HUES48 (cell line): Measurements from ENCODE around the gene C19orf85.

Experiments
- H3K27ac ChIP-seq: one replicate; pipeline ENCODE4 v1.7.0; 2013; ENCODE audit warnings: low read depth, low read length, inconsistent platforms
- H3K27me3 ChIP-seq: 2 replicates; pipeline ENCODE4 v1.6.1; 2013; ENCODE audit warnings: mild to moderate bottlenecking, low read length; ENCODE audit not compliant: control insufficient read depth, insufficient read depth
- H3K36me3 ChIP-seq: 2 replicates; pipeline ENCODE4 v1.6.1; 2013; ENCODE audit warnings: low read length; ENCODE audit not compliant: control insufficient read depth, insufficient read depth
- H3K4me1 ChIP-seq: 2 replicates; pipeline ENCODE4 v1.6.1; 2013; ENCODE audit warnings: mild to moderate bottlenecking, low read length; ENCODE audit not compliant: control insufficient read depth, insufficient read depth
- H3K4me3 ChIP-seq: 2 replicates; pipeline ENCODE4 v1.5.1; 2013; ENCODE audit warnings: mild to moderate bottlenecking, low read depth, low read length
- H3K9ac ChIP-seq: 2 replicates; pipeline ENCODE4 v1.6.1; 2013; ENCODE audit warnings: mild to moderate bottlenecking, low read depth, low read length, moderate library complexity
- H3K9me3 ChIP-seq: 2 replicates; pipeline ENCODE4 v1.6.1; 2013; ENCODE audit warnings: low read length; ENCODE audit not compliant: control insufficient read depth, insufficient read depth

The C19orf85 gene

DNA sequence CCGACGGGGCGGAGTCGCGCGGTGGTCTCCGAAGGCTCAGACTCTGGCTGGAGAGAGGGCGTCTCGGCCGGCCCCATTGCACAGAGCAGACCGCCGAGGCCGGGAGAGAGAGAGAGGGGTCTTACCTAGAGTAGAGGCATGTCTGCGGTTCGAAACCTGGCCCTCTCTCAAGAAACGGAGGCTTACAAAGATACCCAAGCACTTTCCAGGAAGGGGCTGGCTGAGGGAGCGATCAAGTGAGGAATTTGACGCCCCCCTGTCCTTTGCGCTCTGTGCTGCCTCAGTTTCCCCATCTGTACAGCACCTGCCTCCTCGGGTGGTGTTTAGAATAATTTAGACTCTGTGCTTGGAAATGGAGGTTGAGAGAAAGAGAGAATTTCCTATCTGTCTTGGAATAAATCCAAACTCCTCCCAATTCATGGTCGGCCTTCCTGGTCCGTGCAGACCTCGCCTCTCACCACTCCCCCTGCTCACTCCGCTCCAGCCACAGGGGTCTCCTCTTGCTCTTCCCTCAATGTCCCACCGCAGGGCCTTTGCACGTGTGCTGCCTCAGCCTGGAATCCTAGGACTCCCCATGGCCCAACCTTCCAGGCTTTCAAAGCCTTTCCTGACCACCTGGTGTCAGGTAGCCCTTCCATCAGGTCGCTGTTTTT is 2.5 kb downstream of the C19orf85 start:
- H3K9me3 ChIP-seq = no peaks in the 10 kb centered on the region
- H3K9ac ChIP-seq = no peak overlapping the region
- H3K36me3 ChIP-seq = no peaks in the 10 kb centered on the region
- peaks cover 27% of the 10 kb centered on the region for H3K4me1 ChIP-seq
- peak overlapping the region; percentile 41; the same call in 1 of the 2 replicates for H3K4me3 ChIP-seq
- H3K27me3 ChIP-seq = no peaks in the 10 kb centered on the region
- peak overlapping the region; percentile 5 for H3K27ac ChIP-seq

DNA sequence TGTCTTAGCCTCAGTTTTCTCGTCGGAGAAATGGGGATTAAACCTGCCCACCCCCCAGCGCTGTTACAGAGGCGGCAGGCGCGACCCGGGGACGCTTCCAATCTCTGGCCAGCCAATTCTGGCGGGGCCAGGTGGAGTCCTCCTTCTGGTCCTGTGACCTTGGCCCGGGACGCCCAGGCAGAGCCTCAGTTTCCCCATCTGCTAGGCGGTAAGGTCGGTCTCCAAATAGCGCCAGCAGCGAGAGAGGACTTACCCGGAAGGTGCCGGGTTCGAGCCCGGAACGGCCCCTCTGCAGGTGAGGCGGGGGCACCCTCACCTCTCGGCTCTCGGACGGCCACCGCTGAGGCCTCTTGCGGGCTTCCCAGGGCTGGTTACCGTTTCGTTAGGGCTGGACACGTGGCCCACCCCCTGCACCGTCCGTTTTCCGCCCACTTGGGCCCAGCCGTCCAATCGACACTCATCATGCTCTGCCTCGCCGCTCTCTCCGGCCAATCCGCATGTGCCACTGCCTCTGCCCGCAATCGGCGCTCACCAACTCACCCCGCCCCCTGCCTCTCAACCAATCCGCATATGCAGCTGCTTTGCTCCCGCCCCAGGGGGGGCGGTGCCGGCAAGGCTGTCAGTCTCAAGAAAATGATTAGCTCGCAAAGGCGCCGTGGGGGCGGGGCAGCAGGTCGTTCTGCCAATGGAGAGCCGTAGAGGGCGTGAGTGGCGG is 3.1 kb downstream of the C19orf85 start, which contains the start of gene ISOC2:
Gene ISOC2, minus strand, starts transcription at position 384 of the 715 bp plus-strand sequence. CDS start 5,156 bp downstream, outside the sequence.
- peak within 1 kb of the TSS; percentile 97 for H3K27ac ChIP-seq
- 0 out of 2 replicates have a peak, but pooled peaks cover 4% of the 10 kb centered on the region for H3K36me3 ChIP-seq
- no peaks in the 10 kb centered on the region for H3K9me3 ChIP-seq
- peak within 1 kb of the TSS; percentile 79 for H3K4me3 ChIP-seq
- H3K27me3 ChIP-seq = no peaks in the 10 kb centered on the region
- H3K4me1 ChIP-seq = peaks cover 27% of the 10 kb centered on the region
- peak within 1 kb of the TSS; percentile 87 for H3K9ac ChIP-seq

DNA sequence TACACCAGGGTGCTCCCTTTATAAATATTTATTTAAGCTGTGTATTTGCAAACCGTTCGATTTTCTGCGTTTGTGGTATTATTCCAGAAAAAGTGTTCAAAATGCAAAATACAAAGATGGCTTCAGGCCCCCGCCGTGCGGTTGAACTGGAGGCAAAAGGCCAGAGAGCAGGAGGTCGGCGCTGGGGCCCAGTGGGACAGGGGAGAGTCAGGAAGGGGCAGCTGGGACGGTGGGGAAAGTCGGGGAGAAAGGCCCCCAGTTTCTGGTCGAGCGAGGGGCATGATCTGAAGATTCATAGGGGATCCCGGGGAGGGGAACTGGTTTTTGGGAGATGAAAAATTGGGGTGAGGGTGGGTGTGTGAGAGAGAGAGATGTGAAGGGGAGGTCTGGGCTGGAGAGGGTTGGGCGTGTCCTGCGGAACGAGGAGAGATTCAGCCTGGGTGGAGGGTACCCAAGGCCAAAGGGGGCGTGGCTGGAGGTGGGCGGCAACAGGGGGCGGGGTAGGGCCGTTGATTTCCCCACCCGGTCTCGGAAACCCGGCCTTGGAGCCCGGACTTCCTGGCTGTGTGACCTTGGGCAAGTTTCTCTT is 3.8 kb downstream of the C19orf85 start:
- peak overlapping the region; percentile 79 for H3K4me3 ChIP-seq
- no peaks in the 10 kb centered on the region for H3K27me3 ChIP-seq
- no peaks in the 10 kb centered on the region for H3K9me3 ChIP-seq
- H3K4me1 ChIP-seq = peaks cover 27% of the 10 kb centered on the region
- H3K9ac ChIP-seq = peak overlapping the region; percentile 87
- H3K27ac ChIP-seq = peak overlapping the region; percentile 97
- H3K36me3 ChIP-seq = 0 out of 2 replicates have a peak, but pooled peaks cover 7% of the 10 kb centered on the region

DNA sequence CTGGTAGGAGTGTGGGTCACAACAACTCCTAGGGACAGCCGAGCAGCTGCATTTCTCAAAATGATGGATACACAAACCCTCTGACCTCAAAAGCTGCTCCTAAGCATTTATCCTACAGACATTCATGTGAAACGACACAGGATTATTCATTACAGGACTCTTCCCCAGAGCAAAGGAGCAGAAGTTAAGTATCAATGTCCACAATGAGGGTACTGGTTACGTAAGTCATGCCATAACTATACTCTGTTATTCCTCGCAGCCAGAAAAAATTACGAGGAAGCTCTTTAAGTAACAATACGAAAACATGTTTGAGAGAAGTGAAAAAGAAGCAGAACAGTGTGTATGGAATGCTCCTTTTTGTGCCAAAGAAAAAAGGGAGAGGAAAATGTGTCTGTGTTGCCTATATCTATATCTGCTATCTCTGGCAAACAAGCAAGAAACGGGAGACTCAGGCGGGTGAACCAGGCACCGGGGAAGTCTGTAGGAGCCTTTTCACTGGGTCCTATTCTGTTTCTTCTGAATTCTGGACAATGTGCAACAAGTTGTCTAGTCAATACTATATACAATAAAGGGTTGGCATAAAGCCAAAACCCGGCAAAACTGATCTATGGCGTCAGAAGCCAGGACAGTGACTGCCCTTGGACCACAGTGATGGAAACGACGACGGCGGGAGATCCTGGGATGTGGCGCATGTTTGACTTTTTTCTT is 4.4 kb downstream of the C19orf85 start:
- Histone ChIP-seq H3K4me1 (peaks cover 24% of the 10 kb centered on the region), H3K9ac (no peak overlapping the region), H3K27ac (no peak overlapping the region), H3K4me3 (peak overlapping the region; percentile 79), H3K36me3 (peaks cover 12% of the 10 kb centered on the region; the same call in 1 of the 2 replicates), H3K27me3 (no peaks in the 10 kb centered on the region), H3K9me3 (no peaks in the 10 kb centered on the region)

DNA sequence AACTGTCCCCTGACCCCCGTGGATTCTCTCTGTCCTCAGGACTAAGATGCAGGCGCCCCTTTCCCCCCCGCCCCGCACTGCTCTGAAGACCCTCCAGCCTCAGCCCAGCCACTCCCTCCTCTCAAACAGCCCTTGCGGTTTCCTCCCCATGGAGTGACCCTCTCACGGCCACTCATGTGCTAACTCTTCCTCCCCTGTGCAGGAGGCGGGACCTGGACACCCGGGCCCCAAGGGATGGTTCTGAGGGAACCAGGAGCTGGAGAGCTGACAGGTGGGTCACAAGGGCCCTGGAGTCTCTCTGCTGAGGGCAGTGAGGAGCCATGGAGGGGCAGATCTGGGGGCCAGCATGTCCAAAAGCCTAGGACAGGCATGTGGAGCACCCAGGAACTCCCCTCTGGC is 5.0 kb downstream of the C19orf85 start:
- Histone ChIP-seq H3K27ac (no peak overlapping the region), H3K9ac (no peak overlapping the region), H3K36me3 (peaks cover 14% of the 10 kb centered on the region), H3K27me3 (no peaks in the 10 kb centered on the region), H3K4me3 (no peak overlapping the region), H3K9me3 (no peaks in the 10 kb centered on the region), H3K4me1 (peaks cover 21% of the 10 kb centered on the region)

DNA sequence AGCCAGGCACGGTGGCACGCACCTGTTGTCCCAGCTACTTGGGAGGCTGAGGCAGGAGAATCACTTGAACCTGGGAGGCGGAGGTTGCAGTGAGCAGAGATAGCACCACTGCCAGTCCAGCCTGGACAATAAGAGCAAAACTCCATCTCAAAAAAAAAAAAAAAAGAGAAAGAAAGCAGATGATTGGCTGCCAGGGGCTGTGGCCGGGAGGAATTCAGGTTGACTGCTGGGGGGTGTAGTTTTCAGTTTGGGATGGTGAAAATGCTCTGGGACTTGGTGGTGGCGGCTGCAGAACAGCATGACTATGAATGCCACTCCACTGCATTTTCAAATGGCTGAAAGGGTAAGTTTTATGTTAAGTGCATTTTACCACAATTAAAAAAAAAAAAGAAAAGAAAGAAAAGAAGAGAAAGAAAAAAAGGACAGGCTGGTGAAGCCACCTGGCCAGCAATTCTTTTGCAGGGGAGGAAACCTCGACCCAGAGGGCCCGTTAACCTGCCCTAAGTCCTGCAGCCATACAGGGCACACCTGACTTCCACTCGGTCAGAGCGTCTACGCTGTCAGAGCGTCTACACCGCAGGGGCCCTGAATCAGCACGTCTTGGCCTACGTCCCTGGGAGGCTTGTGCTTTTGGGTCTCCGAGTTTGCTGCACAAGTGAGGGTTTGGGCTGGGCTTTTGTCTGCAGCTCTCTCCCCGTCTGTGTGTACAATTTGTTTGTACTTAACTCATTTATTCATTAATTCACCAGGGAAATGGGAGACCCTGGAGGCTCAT is 6.7 kb downstream of the C19orf85 start:
- no peak overlapping the region for H3K27ac ChIP-seq
- peaks cover 22% of the 10 kb centered on the region for H3K36me3 ChIP-seq
- no peaks in the 10 kb centered on the region for H3K27me3 ChIP-seq
- H3K4me1 ChIP-seq = peaks cover 12% of the 10 kb centered on the region
- H3K9ac ChIP-seq = no peak overlapping the region
- no peak overlapping the region for H3K4me3 ChIP-seq
- no peaks in the 10 kb centered on the region for H3K9me3 ChIP-seq

DNA sequence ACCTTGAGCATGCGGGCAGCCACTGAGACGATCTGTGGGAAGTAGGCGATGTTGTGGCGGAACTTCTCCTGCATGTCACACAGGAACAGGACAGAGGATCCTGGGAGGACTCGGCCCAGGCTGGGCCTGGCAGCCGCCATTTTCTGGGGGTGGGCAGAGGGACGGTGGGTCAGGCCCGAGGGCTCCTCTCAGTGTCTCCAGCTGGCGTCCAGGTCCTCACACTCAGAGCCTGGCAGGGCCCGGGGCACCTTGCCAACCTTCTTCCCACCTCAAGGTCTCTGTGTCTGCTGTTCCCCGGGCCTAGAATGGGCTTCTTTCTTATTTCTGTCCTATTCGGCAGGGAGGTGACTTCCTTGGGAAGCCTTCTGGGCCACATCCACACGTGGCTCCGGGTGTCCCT is 8.2 kb downstream of the C19orf85 start:
- H3K4me1 ChIP-seq = peaks cover 16% of the 10 kb centered on the region

DNA sequence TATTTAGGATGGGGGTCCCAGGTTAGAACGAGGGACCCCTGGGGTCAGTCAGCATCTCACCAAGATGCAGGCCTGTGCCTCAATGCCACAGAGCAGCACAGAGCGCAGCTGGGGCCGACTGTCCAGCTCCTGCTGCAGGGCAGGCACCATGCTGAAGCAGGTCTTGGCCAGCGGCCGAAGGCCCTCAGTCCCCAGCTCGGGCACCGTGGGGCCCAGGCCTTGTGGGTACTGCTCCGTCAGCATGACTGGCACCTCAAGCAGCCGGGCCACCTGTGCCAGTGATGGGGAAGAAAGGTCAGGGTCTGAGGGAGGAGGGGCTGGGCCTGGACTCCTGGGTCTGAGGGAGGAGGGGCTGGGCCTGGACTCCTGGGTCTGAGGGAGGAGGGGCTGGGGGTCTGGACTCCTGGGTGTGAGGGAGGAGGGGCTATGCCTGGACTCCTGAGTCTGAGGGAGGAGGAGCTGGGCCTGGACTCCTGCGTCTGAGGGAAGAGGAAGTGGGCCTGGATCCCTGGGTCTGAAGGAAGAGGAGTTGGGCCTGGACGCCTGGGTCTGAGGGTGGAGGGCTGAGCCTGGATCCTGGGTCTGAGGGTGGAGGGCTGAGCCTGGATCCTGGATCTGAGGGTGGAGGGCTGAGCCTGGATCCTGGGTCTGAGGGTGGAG is 8.8 kb downstream of the C19orf85 start:
- H3K27me3 ChIP-seq = peaks cover 18% of the 10 kb centered on the region
- H3K36me3 ChIP-seq = peaks cover 22% of the 10 kb centered on the region
- no peak overlapping the region for H3K9ac ChIP-seq
- H3K4me3 ChIP-seq = no peak overlapping the region
- no peak overlapping the region for H3K27ac ChIP-seq
- peaks cover 14% of the 10 kb centered on the region for H3K4me1 ChIP-seq
- H3K9me3 ChIP-seq = no peaks in the 10 kb centered on the region

More for the DNA sequence above, 8.2 kb downstream of the C19orf85 start:
- Histone ChIP-seq H3K4me3 (no peak overlapping the region), H3K9me3 (no peaks in the 10 kb centered on the region), H3K9ac (no peak overlapping the region), H3K36me3 (peaks cover 22% of the 10 kb centered on the region), H3K27me3 (peaks cover 12% of the 10 kb centered on the region), H3K27ac (no peak overlapping the region)

DNA sequence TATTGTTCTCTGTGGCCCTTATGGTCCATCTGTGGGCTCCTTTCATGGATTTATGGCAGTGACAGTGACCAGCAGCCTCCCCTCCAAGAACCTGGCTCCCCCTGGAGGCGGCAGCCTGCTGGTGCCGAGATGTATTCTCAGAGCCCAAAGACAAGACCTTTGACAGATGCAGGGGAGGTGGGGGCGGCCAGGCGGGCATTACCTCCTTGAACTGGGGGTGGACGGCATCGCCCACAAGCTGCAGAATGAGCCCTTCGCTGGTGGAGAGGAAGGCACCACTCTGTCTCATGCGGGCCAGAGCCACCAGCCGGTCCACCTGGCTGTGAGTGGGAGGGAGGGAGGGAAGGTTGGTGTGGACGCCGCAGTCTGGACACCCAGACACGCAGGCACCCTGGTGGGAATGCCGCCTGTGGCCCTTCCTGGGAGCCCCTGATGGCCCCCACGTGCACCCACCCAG is 9.7 kb downstream of the C19orf85 start:
- no peak overlapping the region for H3K4me3 ChIP-seq
- H3K36me3 ChIP-seq = peaks cover 22% of the 10 kb centered on the region
- H3K27me3 ChIP-seq = peaks cover 26% of the 10 kb centered on the region
- no peak overlapping the region for H3K27ac ChIP-seq
- peaks cover 5% of the 10 kb centered on the region; the same call in 1 of the 2 replicates for H3K4me1 ChIP-seq
- no peaks in the 10 kb centered on the region for H3K9me3 ChIP-seq
- no peak overlapping the region for H3K9ac ChIP-seq
